ENCODE results near the gene SMIM41.
A peak's percentile ranks its signal among the peaks of the same experiment; 100 is the strongest.

SMIM41 gene

DNA sequence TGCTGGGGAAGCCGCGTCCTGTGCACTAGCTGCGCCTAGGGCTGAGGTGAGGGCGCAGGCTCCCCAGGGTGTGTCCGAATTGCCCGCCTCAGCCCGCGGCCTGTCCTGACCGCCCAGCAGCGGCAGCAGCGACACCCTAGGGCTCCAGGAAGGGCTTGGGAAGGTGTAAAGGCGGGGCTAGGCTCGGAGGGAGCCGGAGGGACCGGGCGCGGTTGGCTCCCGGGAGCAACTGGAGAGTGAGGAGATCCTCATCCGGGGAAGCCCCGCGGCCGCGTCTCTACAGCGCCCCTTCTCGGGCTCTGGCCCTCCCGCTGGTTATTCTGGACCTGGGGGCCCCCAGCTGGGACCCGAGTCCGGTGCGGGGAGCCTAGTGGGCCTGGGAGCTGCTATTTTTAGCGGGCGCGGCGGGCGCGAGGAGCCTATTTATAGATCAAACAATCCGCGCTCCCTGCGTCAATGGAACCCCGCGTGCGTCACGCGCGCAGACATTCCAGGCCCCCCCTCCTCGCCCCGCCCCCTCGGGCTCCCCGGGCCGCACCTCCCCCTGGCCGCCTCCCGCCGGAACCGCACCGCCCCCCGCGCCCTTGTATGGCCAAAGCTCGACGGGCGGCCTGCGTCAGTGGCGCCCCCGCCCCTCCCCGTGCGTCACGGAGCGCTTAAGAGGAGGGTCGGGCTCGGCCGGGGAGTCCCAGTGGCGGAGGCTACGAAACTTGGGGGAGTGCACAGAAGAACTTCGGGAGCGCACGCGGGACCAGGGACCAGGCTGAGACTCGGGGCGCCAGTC is 28.6 kb upstream of the SMIM41 start, which contains the start of gene NR4A1:
NR4A1 (plus strand) TSS at position 685 of the 784 bp plus-strand sequence. CDS start 2,887 bp downstream, outside the sequence.
- DNase-seq (ENCODE audit: low read depth in 1 of 2, low spot score in 1 of 2): peak; percentile 99

GRCh38 chr12:52052468-52053186 is 26.9 kb upstream of the SMIM41 start:
- DNase-seq (ENCODE audit: low read depth in 1 of 2, low spot score in 1 of 2): no peak

DNA sequence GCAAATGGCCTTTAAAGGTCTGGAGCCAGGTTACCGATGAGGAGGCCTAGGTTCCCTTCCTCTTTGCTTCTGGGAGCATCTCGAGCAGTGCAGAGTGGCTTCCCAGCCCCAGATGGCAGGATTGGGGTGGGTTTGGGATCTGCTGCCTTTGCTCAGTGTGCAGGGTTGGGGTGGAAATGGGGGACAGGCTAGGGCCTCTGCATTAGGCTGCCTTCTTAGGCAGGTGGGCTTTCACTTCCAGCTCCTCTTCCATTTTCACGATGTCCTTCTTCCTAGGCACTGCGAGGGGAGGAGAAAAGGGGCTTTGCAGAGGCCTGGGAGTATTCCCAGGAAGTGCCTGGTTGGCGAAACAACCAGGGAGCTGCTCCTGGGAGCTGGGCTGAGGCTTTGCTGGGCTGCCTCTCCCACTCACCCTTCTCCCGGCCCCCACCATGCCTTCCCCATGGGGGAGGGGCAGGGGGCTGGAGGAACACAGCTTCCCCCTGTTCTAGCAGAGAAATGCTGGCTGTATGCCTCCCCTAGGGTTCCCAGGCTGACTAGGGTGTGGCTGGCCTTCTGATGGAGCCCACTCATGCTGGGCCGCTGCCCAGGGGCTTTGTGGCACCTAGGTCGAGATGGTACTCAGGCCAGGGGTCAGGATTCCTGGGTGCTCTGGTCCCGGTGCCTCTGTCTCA is 25.8 kb upstream of the SMIM41 start:
- peak in 1 of 2 donors; percentile 28 for DNase-seq (ENCODE audit: low read depth in 1 of 2, low spot score in 1 of 2)

DNA sequence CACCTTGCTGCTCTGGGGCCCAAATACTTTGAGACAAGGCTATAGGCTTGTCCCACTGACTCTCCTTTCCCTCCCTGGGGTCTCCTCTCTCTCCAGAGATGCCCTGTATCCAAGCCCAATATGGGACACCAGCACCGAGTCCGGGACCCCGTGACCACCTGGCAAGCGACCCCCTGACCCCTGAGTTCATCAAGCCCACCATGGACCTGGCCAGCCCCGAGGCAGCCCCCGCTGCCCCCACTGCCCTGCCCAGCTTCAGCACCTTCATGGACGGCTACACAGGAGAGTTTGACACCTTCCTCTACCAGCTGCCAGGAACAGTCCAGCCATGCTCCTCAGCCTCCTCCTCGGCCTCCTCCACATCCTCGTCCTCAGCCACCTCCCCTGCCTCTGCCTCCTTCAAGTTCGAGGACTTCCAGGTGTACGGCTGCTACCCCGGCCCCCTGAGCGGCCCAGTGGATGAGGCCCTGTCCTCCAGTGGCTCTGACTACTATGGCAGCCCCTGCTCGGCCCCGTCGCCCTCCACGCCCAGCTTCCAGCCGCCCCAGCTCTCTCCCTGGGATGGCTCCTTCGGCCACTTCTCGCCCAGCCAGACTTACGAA is 25.2 kb upstream of the SMIM41 start:
- DNase-seq (ENCODE audit: low read depth in 1 of 2, low spot score in 1 of 2): peak in 1 of 2 donors; percentile 26

GRCh38 chr12:52054833-52055730 is 24.4 kb upstream of the SMIM41 start:
- no peak for DNase-seq (ENCODE audit: low read depth in 1 of 2, low spot score in 1 of 2)

GRCh38 chr12:52055731-52056711 is 23.5 kb upstream of the SMIM41 start:
- peak in 1 of 2 donors; percentile 29 for DNase-seq (ENCODE audit: low read depth in 1 of 2, low spot score in 1 of 2)

- no peak for DNase-seq (ENCODE audit: low read depth in 1 of 2, low spot score in 1 of 2)
Observed at GRCh38 chr12:52056801-52057637, 22.5 kb upstream of the SMIM41 start.

DNA sequence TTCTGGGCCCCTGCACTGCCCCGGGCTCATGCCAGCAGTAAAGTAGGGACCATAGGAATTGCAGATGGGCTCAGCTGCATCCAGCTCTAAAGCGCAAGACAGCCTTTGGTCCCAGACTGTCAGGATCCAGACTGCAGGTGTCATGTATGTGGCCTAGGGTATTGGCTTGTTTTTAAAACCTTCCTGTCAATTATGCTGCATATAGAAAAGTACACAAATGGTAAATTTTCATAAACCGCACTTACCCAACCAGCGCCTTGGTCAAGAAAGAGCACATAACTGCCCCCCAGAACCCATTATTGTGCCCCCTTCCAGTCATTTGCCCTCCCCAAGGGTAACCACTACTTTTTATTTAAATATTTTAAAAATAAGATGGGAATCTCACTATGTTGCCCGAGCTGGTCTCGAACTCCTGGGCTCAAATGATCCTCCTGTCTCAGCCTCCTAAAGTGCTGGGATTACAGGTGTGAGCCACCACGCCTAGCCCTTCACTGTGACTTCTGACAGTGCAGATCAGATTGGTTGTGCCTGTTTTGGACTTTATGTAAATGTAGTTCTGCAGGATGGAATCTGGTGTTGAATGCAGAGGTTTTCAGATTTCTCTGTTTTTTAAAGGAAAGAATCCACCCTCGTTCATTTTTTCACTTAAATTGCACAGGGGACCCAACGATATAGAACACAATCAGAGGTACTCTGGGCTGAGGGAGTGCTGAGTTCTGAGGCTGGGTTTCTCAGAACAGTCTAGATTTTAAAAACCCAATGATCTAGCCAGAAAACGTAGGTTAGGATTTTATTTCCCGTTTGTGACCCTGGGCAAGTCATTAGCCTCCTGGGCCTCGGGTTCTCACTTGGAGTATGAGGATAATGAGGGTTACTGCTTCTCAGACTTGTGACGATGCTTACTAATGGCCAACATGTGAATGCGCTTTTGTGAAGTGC is 21.6 kb upstream of the SMIM41 start:
- no peak for DNase-seq (ENCODE audit: low read depth in 1 of 2, low spot score in 1 of 2)

- DNase-seq (ENCODE audit: low read depth in 1 of 2, low spot score in 1 of 2): no peak
Observed at GRCh38 chr12:52058631-52059361, 20.7 kb upstream of the SMIM41 start.

GRCh38 chr12:52059582-52060497 is 19.7 kb upstream of the SMIM41 start:
- DNase-seq (ENCODE audit: low read depth in 1 of 2, low spot score in 1 of 2): peak in 1 of 2 donors; percentile 44

- peak in 1 of 2 donors; percentile 34 for DNase-seq (ENCODE audit: low read depth in 1 of 2, low spot score in 1 of 2)
Observed at GRCh38 chr12:52060498-52061177, 18.9 kb upstream of the SMIM41 start.

GRCh38 chr12:52061470-52062166 is 17.9 kb upstream of the SMIM41 start:
- no peak for DNase-seq (ENCODE audit: low read depth in 1 of 2, low spot score in 1 of 2)

DNA sequence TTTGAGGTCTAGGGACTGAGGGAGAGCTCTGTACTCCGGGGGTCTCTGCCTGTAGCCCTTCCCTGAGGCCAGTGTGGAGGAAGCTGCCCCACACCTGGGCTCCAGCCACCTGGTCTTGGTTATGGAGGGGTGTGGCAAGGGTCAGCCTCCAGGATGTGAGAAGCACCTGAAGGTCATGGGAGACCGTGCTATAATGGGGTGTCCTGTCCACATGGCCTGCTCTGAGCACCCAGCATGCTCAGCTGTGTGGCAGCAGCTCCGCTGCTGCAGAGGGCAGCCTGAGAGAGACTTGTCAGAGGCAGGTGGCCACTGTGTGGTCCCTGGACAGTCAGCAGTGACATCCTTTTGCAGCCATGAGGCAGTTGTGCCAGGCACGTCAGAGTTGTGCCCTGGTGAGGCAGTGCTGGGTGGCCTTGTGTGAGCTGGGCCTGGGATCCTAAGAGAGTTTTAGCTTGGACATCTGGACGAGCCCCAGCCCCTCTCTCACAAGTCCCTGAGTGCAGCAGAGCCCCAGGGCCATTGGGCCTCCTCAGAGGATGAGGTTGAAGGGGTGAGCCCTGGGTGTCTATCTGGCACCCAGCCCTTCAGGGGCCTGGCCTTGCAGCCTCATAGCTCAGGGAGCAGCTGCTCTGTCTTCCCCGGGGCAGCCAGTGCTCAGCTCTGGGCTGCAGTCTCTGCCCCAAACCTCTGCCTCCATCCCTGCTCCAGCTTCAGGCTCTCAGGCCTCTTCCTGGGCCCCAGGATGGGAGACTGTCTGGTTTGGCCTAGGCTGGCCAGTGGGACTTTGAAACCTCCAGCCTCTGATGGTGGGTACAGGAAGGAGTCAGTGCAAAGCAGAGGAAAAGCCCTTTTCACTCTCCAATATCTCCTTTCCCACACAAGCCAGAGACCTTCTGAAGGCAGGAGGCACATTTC is 17.1 kb upstream of the SMIM41 start:
- no peak for DNase-seq (ENCODE audit: low read depth in 1 of 2, low spot score in 1 of 2)
